Natural killer cell (primary cell): Measurements from ENCODE around the gene DNAH14. TPM values are rescaled to one million over a fixed set of nuclear protein-coding genes. Genes with fewer than 3 reads are reported as not detected.
A peak's percentile ranks its signal among the peaks of the same experiment; 100 is the strongest.

Experiments used
- ATAC-seq, 3 donors: fragments of 150-1000 bp in 2 of 3; fragments of 200-7000 bp in 1 of 3; cut with Tn5 transposase; 1 replicate in 1 of 3; 2 replicates in 2 of 3; pipeline ENCODE4 v1.10.0; 2021; ENCODE audit warnings: mild to moderate bottlenecking in 2 of 3, moderate library complexity in 2 of 3
- DNase-seq, 2 donors: peaks; one replicate each; pipeline versions ENCODE4 v3.0.0 to v3.0.0-alpha.2; 2013 to 2021; ENCODE audit warnings: mixed read lengths in 1 of 2
- H3K27ac ChIP-seq: one replicate; pipeline ENCODE4 v1.5.1; 2013; ENCODE audit warnings: mild to moderate bottlenecking, low read length
- H3K27me3 ChIP-seq: one replicate; pipeline ENCODE4 v1.6.1; 2013; ENCODE audit warnings: low read length; ENCODE audit not compliant: control insufficient read depth, insufficient read depth
- H3K36me3 ChIP-seq: one replicate; pipeline ENCODE4 v1.6.1; 2013; ENCODE audit warnings: low read length; ENCODE audit not compliant: control insufficient read depth, insufficient read depth
- H3K4me1 ChIP-seq: one replicate; pipeline ENCODE4 v1.6.1; 2013; ENCODE audit warnings: low read length; ENCODE audit not compliant: control insufficient read depth, insufficient read depth
- H3K4me3 ChIP-seq: one replicate; pipeline ENCODE4 v1.5.1; 2013; ENCODE audit warnings: low read length
- H3K9me3 ChIP-seq: one replicate; pipeline ENCODE4 v1.6.1; 2013; ENCODE audit warnings: low read length; ENCODE audit not compliant: control insufficient read depth, insufficient read depth
- H3K27ac Mint-ChIP-seq, 2 donors: one replicate each; pipeline ENCODE4 v1.8.0; 2022; ENCODE audit warnings: mild to moderate bottlenecking in 2 of 2, mixed read lengths in 2 of 2, moderate library complexity in 1 of 2
- H3K27me3 Mint-ChIP-seq, 2 donors: one replicate each; pipeline ENCODE4 v1.8.0; 2022; ENCODE audit warnings: low read depth in 2 of 2, mixed read lengths in 2 of 2
- H3K36me3 Mint-ChIP-seq: one replicate; pipeline ENCODE4 v1.8.0; 2022; ENCODE audit warnings: mixed read lengths
- H3K4me1 Mint-ChIP-seq, 2 donors: one replicate each; pipeline ENCODE4 v1.8.0; 2022; ENCODE audit warnings: mixed read lengths in 2 of 2
- H3K4me3 Mint-ChIP-seq: one replicate; pipeline ENCODE4 v1.8.0; 2022; ENCODE audit warnings: mild to moderate bottlenecking, moderate library complexity, mixed read lengths
- H3K9me3 Mint-ChIP-seq, 2 donors: one replicate each; pipeline ENCODE4 v1.8.0; 2022; ENCODE audit warnings: mixed read lengths in 2 of 2
- CTCF ChIP-seq: fragments of 200-600 bp; IDR thresholded peaks from one replicate; pipeline ENCODE4 v1.8.0; 2022; ENCODE audit warnings: antibody characterized with exemption
- WGBS: methylation state at CpG from one replicate; pipeline ENCODE4 v1.1.7; 2013; ENCODE audit warnings: missing lambda C conversion rate; ENCODE audit not compliant: insufficient coverage; 5-methylcytosine and 5-hydroxymethylcytosine counted together
- intact Hi-C: fragments of 100-400 bp; cut with micrococcal nuclease; formaldehyde crosslinking; loops from one replicate; pipeline ENCODE4 v1.14.2; 2022
- total RNA-seq, 4 donors: library from RNA; stranded (reverse); fragments of 120-200 nt in 1 of 4; gene quantifications; one replicate each; pipeline versions ENCODE4 v1.2.3 to v1.2.4, GENCODE V29; 2013 to 2022

Gene DNAH14
- total RNA-seq, 3 donors from 2014 or later (not counting 1 experiment from before 2014, with no cell fraction given), result 0.35 to 1.3 TPM; not detected in 1

DNA sequence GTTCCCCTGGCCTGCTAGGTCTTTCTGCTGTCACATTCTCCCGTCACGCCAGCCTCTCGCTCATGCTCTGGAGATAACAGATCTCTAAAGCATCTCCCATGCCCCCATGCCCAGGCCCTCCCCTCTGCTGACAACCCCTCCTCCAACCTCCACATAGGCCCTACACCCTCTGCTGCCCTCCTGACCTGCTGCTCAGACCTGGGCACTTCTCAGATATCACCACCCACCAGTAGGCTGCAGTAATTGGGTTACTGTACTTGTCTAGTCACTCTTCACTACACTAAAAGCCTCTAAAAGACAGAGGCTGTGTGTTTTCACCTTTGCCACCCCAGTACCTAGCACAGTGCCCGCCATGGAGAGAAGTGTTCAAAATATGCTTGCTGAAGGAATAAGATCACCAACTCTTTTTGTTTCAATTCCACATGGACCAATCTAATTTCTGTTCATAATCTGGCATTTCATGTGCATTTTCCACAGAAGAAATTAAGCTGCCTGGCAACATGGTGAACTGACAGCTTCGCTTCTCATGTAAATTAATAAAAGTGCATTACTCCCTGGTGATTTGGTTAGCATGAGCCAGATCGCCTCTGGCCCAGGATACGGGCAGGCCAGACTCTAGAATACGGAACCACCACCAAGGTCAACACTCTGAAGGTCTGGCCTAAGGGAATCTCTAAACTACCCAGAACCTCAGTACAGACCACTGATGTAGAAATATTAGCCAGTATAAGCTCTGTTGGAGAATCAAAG lies 477.7 kb downstream of the DNAH14 start:
- intact Hi-C loops, result no loop called here
- H3K36me3 Mint-ChIP-seq, result peaks cover 29% of the 10 kb centered on the region
- peaks cover 20 to 43% of the 10 kb centered on the region in 2 donors for H3K4me1 Mint-ChIP-seq
- no peak for TF ChIP-seq CTCF
- ATAC-seq (peak in 1 of 3 donors; percentile 25), DNase-seq (no peak)
- 98% methylated on average over 8 of the region's 8 CpGs for WGBS
- Histone ChIP-seq H3K36me3 (peaks cover 82% of the 10 kb centered on the region), H3K4me1 (no peaks in the 10 kb centered on the region), H3K27ac (no peak overlapping the region), H3K9me3 (no peaks in the 10 kb centered on the region), H3K4me3 (no peak overlapping the region), H3K27me3 (no peaks in the 10 kb centered on the region)
- H3K27me3 Mint-ChIP-seq, result no peaks in the 10 kb centered on the region
- H3K9me3 Mint-ChIP-seq, result no peaks in the 10 kb centered on the region
- H3K4me3 Mint-ChIP-seq, result no peak overlapping the region
- H3K27ac Mint-ChIP-seq, result peak overlapping the region in 1 of 2 donors; percentile 74

- intact Hi-C loops, result no loop called here
- no peaks in the 10 kb centered on the region for H3K27me3 Mint-ChIP-seq
- no peak overlapping the region for H3K4me3 Mint-ChIP-seq
Measured at GRCh38 chr1:225407755-225408154, 478.3 kb downstream of the DNAH14 start.

DNA sequence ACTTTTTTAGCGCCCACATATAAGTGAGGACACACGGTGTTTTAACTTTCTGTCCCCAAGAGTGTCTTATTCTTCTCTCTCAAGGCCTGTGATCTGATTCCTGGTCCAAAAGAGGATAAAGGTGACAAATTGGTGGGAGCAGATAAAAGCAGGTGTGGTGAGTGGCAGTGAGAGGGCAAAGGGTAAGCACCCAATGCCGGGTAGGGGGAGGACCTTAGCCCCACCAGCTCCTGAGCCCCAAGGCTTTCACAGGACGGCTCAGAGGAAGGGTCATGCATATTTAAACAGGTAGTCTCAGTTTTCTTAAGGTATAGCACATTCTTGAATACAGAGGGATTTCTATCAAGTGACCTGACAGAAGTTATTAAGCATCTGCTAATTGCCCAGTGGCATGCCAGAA lies 478.8 kb downstream of the DNAH14 start:
- no peaks in the 10 kb centered on the region for H3K4me1 ChIP-seq
- H3K27me3 ChIP-seq, result no peaks in the 10 kb centered on the region
- H3K36me3 Mint-ChIP-seq, result peaks cover 30% of the 10 kb centered on the region
- H3K27ac Mint-ChIP-seq, result peak overlapping the region; percentile 21 to 53
- WGBS, result 98% methylated on average over 4 of the region's 4 CpGs
- H3K4me3 Mint-ChIP-seq, result no peak overlapping the region
- no peaks in the 10 kb centered on the region for H3K27me3 Mint-ChIP-seq
- no peak overlapping the region for H3K4me3 ChIP-seq
- ATAC-seq (no peak), DNase-seq (no peak)
- peaks cover 20 to 43% of the 10 kb centered on the region in 2 donors for H3K4me1 Mint-ChIP-seq
- TF ChIP-seq CTCF, result no peak
- no peak overlapping the region for H3K27ac ChIP-seq
- no peaks in the 10 kb centered on the region for H3K9me3 ChIP-seq
- no peaks in the 10 kb centered on the region for H3K9me3 Mint-ChIP-seq
- H3K36me3 ChIP-seq, result peaks cover 81% of the 10 kb centered on the region
- intact Hi-C loops, result no loop called here

More at GRCh38 chr1:225407755-225408154, 478.3 kb downstream of the DNAH14 start:
- H3K36me3 Mint-ChIP-seq, result peaks cover 34% of the 10 kb centered on the region
- no peak overlapping the region for H3K4me3 ChIP-seq
- ATAC-seq (no peak), DNase-seq (no peak)
- H3K27ac Mint-ChIP-seq, result peak overlapping the region; percentile 21 to 53
- H3K9me3 Mint-ChIP-seq, result no peaks in the 10 kb centered on the region
- H3K27ac ChIP-seq, result no peak overlapping the region
- peaks cover 81% of the 10 kb centered on the region for H3K36me3 ChIP-seq
- no peaks in the 10 kb centered on the region for H3K9me3 ChIP-seq
- 92% methylated on average over 1 of the region's 2 CpGs for WGBS
- no peaks in the 10 kb centered on the region for H3K27me3 ChIP-seq
- peaks cover 20 to 43% of the 10 kb centered on the region in 2 donors for H3K4me1 Mint-ChIP-seq
- H3K4me1 ChIP-seq, result no peaks in the 10 kb centered on the region
- TF ChIP-seq CTCF, result no peak
